GM12891 (cell line): ENCODE results near the gene PABPN1L.

ENCODE experiments used
- PAX5 ChIP-seq: IDR thresholded peaks from 2 replicates; pipeline ENCODE4 v1.6.1; 2011; ENCODE audit warnings: low read length, moderate library complexity, mild to moderate bottlenecking; ENCODE audit not compliant: insufficient read depth, severe bottlenecking
- POLR2A ChIP-seq: IDR thresholded peaks from 2 replicates; pipeline ENCODE4 v1.6.1; 2011; ENCODE audit warnings: low read depth, low read length, control low read depth
- POLR2AphosphoS5 ChIP-seq: IDR thresholded peaks from 2 replicates; pipeline ENCODE4 v1.6.1; 2011; ENCODE audit warnings: low read depth, low read length, control low read depth
- SPI1 ChIP-seq: IDR thresholded peaks from 2 replicates; pipeline ENCODE4 v1.6.1; 2011; ENCODE audit warnings: low read depth, low read length, control low read depth
- TAF1 ChIP-seq: IDR thresholded peaks from 2 replicates; pipeline ENCODE4 v1.6.1; 2011; ENCODE audit warnings: low read depth, low read length, control low read depth

DNA sequence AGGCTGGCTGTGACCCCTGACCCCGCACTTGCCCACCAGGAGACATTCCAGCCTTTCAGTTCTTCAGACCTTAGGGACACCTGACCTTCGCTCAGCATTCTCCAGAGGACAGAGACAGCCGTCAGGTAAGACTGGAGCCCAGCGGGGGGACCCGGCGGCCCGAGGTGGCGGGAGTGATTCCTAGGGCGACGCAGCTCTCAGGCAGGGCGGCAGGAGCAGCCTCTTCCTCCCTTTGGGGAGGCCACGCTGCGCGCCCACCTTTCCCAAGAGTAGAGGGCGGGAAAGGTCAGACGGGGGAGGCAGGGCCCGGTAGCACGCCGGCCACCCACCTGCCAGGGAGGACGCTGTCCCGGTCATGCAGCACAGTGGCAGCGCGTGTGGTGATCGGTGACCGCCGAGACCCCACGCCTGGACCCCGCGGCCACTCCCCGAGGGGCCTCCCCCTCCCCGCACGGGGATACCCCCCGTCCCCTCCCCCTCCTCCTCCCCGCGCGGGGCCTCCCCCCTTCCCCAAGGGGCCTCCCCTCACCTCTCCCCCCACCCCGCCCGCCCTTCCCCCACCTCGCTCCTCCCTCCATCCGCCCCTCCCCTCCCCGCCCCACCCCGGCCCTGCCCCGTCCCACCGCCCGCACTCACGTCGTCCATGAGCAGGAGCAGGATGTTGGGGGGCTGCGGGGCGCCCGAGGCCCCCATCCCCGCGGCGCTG is 10.2 kb downstream of the PABPN1L start:
- TF ChIP-seq POLR2A (no peak), PAX5 (no peak), POLR2AphosphoS5 (no peak), SPI1 (no peak), TAF1 (no peak)
